ENCODE data around the gene REXO1. TPM values are rescaled to one million over a fixed set of nuclear protein-coding genes. Genes with fewer than 3 reads are reported as not detected.

Gene REXO1
- total and polyA plus RNA-seq, 9 of the 15 experiments (the other 6 are each of a cell fraction or from before 2014, with no cell fraction given) = 0.04 to 63.3 (median 15.8) TPM

DNA sequence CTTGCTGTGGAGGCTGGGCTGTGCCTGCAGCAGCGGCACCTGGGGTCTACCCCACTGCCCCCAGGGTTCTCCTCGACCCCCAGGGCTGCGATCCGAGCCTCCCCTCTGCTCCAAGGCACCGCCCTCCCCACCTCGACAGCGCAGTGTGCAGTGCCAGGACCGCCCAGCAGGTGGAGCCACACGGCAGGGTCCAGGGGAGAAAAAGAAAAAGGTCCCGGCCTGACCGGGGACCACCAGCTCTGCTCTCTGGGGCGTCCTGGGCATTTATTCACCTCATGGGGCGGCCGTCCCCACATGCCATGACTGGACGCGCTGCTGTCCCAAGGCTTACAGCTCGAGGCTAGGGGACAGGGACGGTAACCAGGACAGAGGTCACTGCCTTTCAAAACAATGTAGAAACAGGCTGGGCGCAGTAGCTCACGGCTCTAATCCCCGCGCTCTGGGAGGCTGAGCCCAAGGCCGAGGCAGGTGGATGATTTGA is 10.6 kb downstream of the REXO1 start:
- no peaks in the 10 kb centered on the region for H3K9me3 ChIP-seq (replicated peaks; ENCODE audit: control insufficient read depth, insufficient read depth, low read depth, low read length)
- intact Hi-C loops (cut with micrococcal nuclease) = no loop called here
- peak; percentile 71 for ATAC-seq
- H3K4me2 ChIP-seq (ENCODE audit: insufficient read depth, low read length) = peak overlapping the region; percentile 84
- peaks cover 46% of the 10 kb centered on the region; the same call in 1 of the 3 replicates for H3K36me3 ChIP-seq (ENCODE audit: control insufficient read depth, insufficient read depth, low read length)
- peak overlapping the region; percentile 63 to 89 for H3K9ac ChIP-seq (ENCODE audit: insufficient read depth in 1 of 2, low read depth in 2 of 2, low read length in 2 of 2)
- H3K4me1 ChIP-seq (replicated peaks in 1 of 2; ENCODE audit: control insufficient read depth in 2 of 2, insufficient read depth in 2 of 2, low read length in 2 of 2) = peaks cover 55 to 95% of the 10 kb centered on the region in 2 experiments
- H3K27ac ChIP-seq (ENCODE audit: extremely low read depth, low read depth, low read length) = peak overlapping the region; percentile 72
- WGBS (ENCODE audit: insufficient coverage, low coverage, missing lambda C conversion rate) = 2% methylated on average over 20 of the region's 23 CpGs
- DNase-seq (ENCODE audit: extremely low read depth in 1 of 4, low spot score in 3 of 4) = peak; percentile 68 to 83 (median 78)
- peak overlapping the region; percentile 27 for H3K4me3 ChIP-seq
- in situ Hi-C loops (cut with MboI) = no loop called here
- no peaks in the 10 kb centered on the region for H3K27me3 ChIP-seq (ENCODE audit: control insufficient read depth in 2 of 2, insufficient read depth in 2 of 2, low read length in 2 of 2)
- no TSS peak for BruUV-seq (replicated peaks)
- H2AFZ ChIP-seq (ENCODE audit: low read depth, low read length) = peak overlapping the region; percentile 64; the same call in 1 of the 2 replicates
- ChIA-PET POLR2A (interaction anchor here (0.5 to 6.6 kb wide), 10 partner anchors 9 to 1202 kb away, joined by 3 to 46 read pairs (median 4); no protein-coding TSS in a partner anchor), CTCF (ENCODE audit: low intra/inter-chr PET ratio) (no interaction called here)
- H3K79me2 ChIP-seq (ENCODE audit: control insufficient read depth, insufficient read depth, low read length) = peaks cover 97% of the 10 kb centered on the region
- FAIRE-seq = peak; percentile 72
- H4K20me1 ChIP-seq (replicated peaks; ENCODE audit: control insufficient read depth, insufficient read depth, low read length) = peaks cover 26% of the 10 kb centered on the region
- peaks cover 3% of the 10 kb centered on the region for H3K9me1 ChIP-seq (ENCODE audit: control insufficient read depth, insufficient read depth, low read length)
- TF ChIP-seq ZFP36 (IDR thresholded peaks at IDR 0.05; ENCODE audit: low read depth, low read length, partially characterized antibody) = no peak
- no peak for TF ChIP-seq HOMEZ (CRISPR knock-in tag; IDR thresholded peaks at IDR 0.05)
- TF ChIP-seq GTF2E2 (tag; IDR thresholded peaks at IDR 0.05) = no peak
- peak; percentile 9 for TF ChIP-seq RBBP5 (IDR thresholded peaks at IDR 0.05; ENCODE audit: borderline replicate concordance, insufficient read depth, low read length, poor library complexity, severe bottlenecking)
- no peak for TF ChIP-seq PHF8 (IDR thresholded peaks at IDR 0.05; ENCODE audit: borderline replicate concordance, low read length)
- peak; percentile 71 to 90 for TF ChIP-seq MAZ (CRISPR knock-in tag; conservative IDR thresholded peaks at IDR 0.05 in 1 of 2, IDR thresholded peaks at IDR 0.05 in 1 of 2)
- TF ChIP-seq, protein P1, sequence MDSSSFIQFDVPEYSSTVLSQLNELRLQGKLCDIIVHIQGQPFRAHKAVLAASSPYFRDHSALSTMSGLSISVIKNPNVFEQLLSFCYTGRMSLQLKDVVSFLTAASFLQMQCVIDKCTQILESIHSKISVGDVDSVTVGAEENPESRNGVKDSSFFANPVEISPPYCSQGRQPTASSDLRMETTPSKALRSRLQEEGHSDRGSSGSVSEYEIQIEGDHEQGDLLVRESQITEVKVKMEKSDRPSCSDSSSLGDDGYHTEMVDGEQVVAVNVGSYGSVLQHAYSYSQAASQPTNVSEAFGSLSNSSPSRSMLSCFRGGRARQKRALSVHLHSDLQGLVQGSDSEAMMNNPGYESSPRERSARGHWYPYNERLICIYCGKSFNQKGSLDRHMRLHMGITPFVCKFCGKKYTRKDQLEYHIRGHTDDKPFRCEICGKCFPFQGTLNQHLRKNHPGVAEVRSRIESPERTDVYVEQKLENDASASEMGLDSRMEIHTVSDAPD (CRISPR knock-in tag; IDR thresholded peaks at IDR 0.05) = no peak
- TF ChIP-seq ZNF318 (IDR thresholded peaks at IDR 0.05; ENCODE audit: borderline replicate concordance in 1 of 2, low read depth in 1 of 2) = no peak

Data from K562 (cell line).